GM19035 (cell line): ENCODE results near the gene HERC2.
"Not testable (repeated sequence)": the region's sequence is repeated elsewhere in the genome, so short reads cannot be mapped to it uniquely, and the experiment has no call there.

Experiments used
- ATAC-seq: cut with Tn5 transposase; IDR thresholded peaks from one replicate; pipeline ENCODE4 v1.9.1; 2021; ENCODE audit not compliant: unreplicated experiment

Gene HERC2

GRCh38 chr15:28286031-28286430 lies 35.9 kb downstream of the HERC2 start:
- no peak for ATAC-seq

- no peak for ATAC-seq
Observed at GRCh38 chr15:28281876-28282275, 40.1 kb downstream of the HERC2 start.

GRCh38 chr15:28274635-28275034 lies 47.3 kb downstream of the HERC2 start:
- ATAC-seq: no peak

- ATAC-seq: no peak
Observed at GRCh38 chr15:28273873-28274610, 47.9 kb downstream of the HERC2 start.

GRCh38 chr15:28273468-28273867 lies 48.5 kb downstream of the HERC2 start:
- ATAC-seq: no peak

- no peak for ATAC-seq
Observed at GRCh38 chr15:28272587-28272986, 49.4 kb downstream of the HERC2 start.

- ATAC-seq: no peak
Observed at GRCh38 chr15:28271697-28272260, 50.2 kb downstream of the HERC2 start.

- no peak for ATAC-seq
Observed at GRCh38 chr15:28269097-28269496, 52.9 kb downstream of the HERC2 start.

GRCh38 chr15:28267727-28268126 lies 54.3 kb downstream of the HERC2 start:
- no peak for ATAC-seq

GRCh38 chr15:28265334-28266019 lies 56.5 kb downstream of the HERC2 start:
- ATAC-seq: no peak

GRCh38 chr15:28264166-28264565 lies 57.8 kb downstream of the HERC2 start:
- no peak for ATAC-seq

GRCh38 chr15:28262438-28262837 lies 59.5 kb downstream of the HERC2 start:
- no peak for ATAC-seq

- no peak for ATAC-seq
Observed at GRCh38 chr15:28260722-28261121, 61.3 kb downstream of the HERC2 start.

- ATAC-seq: no peak
Observed at GRCh38 chr15:28260317-28260716, 61.7 kb downstream of the HERC2 start.

GRCh38 chr15:28255965-28256364 lies 66.0 kb downstream of the HERC2 start:
- no peak for ATAC-seq

- ATAC-seq: no peak
Observed at GRCh38 chr15:28252831-28253230, 69.1 kb downstream of the HERC2 start.

GRCh38 chr15:28246605-28247004 lies 75.4 kb downstream of the HERC2 start:
- ATAC-seq: no peak

GRCh38 chr15:28243901-28244300 lies 78.1 kb downstream of the HERC2 start:
- ATAC-seq: no peak

GRCh38 chr15:28243399-28243798 lies 78.6 kb downstream of the HERC2 start:
- ATAC-seq: no peak

- not testable (repeated sequence) for ATAC-seq
Observed at GRCh38 chr15:28238296-28238695, 83.7 kb downstream of the HERC2 start.

- not testable (repeated sequence) for ATAC-seq
Observed at GRCh38 chr15:28231743-28232142, 90.2 kb downstream of the HERC2 start.

- not testable (repeated sequence) for ATAC-seq
Observed at GRCh38 chr15:28231336-28231735, 90.6 kb downstream of the HERC2 start.
